ENCODE measurements around the gene SDHB. TPM values are rescaled to one million over a fixed set of nuclear protein-coding genes. Genes with fewer than 3 reads are reported as not detected.

Gene SDHB
- total and polyA plus RNA-seq, 10 donors: 49.1 to 132 (median 83.7) TPM

- no peak for DNase-seq
- Histone ChIP-seq H3K27ac (no peak overlapping the region), H3K27me3 (replicated peaks in 1 of 7) (no peaks in the 10 kb centered on the region), H3K9me3 (no peaks in the 10 kb centered on the region), H3K36me3 (peaks cover 6 to 100% (median 88%) of the 10 kb centered on the region in 6 donors), H3K4me3 (no peak overlapping the region), H3K4me1 (peaks cover 0 to 22% (median 5%) of the 10 kb centered on the region in 6 donors)
- TF ChIP-seq CTCF (IDR thresholded peaks at IDR 0.05 in 8 of 11, conservative IDR thresholded peaks at IDR 0.05 in 3 of 11): no peak
- TF ChIP-seq POLR2AphosphoS5 (IDR thresholded peaks at IDR 0.05): no peak
- TF ChIP-seq POLR2A (IDR thresholded peaks at IDR 0.05): no peak
- 71 to 86% (median 83%) methylated on average over 5 of the region's 5 CpGs for WGBS, 5 donors
- intact Hi-C loops (cut with DNase I; ENCODE audit: low total_unique reads): no loop called here
Measured at GRCh38 chr1:17028662-17029188, 25.1 kb downstream of the SDHB start.

GRCh38 chr1:17027900-17028299 is 25.9 kb downstream of the SDHB start:
- Histone ChIP-seq H3K4me1 (peaks cover 0 to 30% (median 8%) of the 10 kb centered on the region in 6 donors), H3K27ac (no peak overlapping the region), H3K9me3 (no peaks in the 10 kb centered on the region), H3K36me3 (peaks cover 6 to 100% (median 90%) of the 10 kb centered on the region in 6 donors), H3K27me3 (replicated peaks in 1 of 7) (no peaks in the 10 kb centered on the region), H3K4me3 (no peak overlapping the region)
- WGBS, 5 donors: 66 to 85% (median 73%) methylated on average over 2 of the region's 2 CpGs
- TF ChIP-seq POLR2AphosphoS5 (IDR thresholded peaks at IDR 0.05) (no peak), POLR2A (IDR thresholded peaks at IDR 0.05) (no peak), CTCF (IDR thresholded peaks at IDR 0.05 in 8 of 11, conservative IDR thresholded peaks at IDR 0.05 in 3 of 11) (no peak)
- no peak for DNase-seq
- intact Hi-C loops (cut with DNase I; ENCODE audit: low total_unique reads): no loop called here

GRCh38 chr1:17027403-17027802 is 26.4 kb downstream of the SDHB start:
- Histone ChIP-seq H3K27me3 (replicated peaks in 1 of 7) (no peaks in the 10 kb centered on the region), H3K27ac (no peak overlapping the region), H3K4me3 (no peak overlapping the region), H3K36me3 (peaks cover 6 to 100% (median 90%) of the 10 kb centered on the region in 6 donors), H3K4me1 (peaks cover 0 to 32% (median 8%) of the 10 kb centered on the region in 6 donors), H3K9me3 (no peaks in the 10 kb centered on the region)
- TF ChIP-seq POLR2AphosphoS5 (IDR thresholded peaks at IDR 0.05): no peak
- no peak for TF ChIP-seq CTCF (IDR thresholded peaks at IDR 0.05 in 8 of 11, conservative IDR thresholded peaks at IDR 0.05 in 3 of 11)
- TF ChIP-seq POLR2A (IDR thresholded peaks at IDR 0.05): no peak
- DNase-seq: no peak
- 66 to 85% (median 78%) methylated on average over 4 to 5 of the region's 5 CpGs for WGBS, 5 donors
- intact Hi-C loops (cut with DNase I; ENCODE audit: low total_unique reads): no loop called here

GRCh38 chr1:17024721-17025120 is 29.1 kb downstream of the SDHB start:
- no peak for DNase-seq
- Histone ChIP-seq H3K27me3 (replicated peaks in 1 of 7) (no peaks in the 10 kb centered on the region), H3K36me3 (peaks cover 6 to 100% (median 96%) of the 10 kb centered on the region in 6 donors), H3K4me3 (no peak overlapping the region), H3K27ac (no peak overlapping the region), H3K9me3 (no peaks in the 10 kb centered on the region), H3K4me1 (peaks cover 0 to 35% (median 8%) of the 10 kb centered on the region in 6 donors)
- 79 to 93% (median 88%) methylated on average over 1 of the region's 1 CpG for WGBS, 5 donors
- intact Hi-C loops (cut with DNase I; ENCODE audit: low total_unique reads): no loop called here
- TF ChIP-seq POLR2A (IDR thresholded peaks at IDR 0.05) (no peak), POLR2AphosphoS5 (IDR thresholded peaks at IDR 0.05) (no peak), CTCF (IDR thresholded peaks at IDR 0.05 in 8 of 11, conservative IDR thresholded peaks at IDR 0.05 in 3 of 11) (no peak)

Data from spleen (tissue), 11 donors.